HuH-7.5 (cell line): Measurements from ENCODE around the gene ZC3H7A.
"Not testable (repeated sequence)": the region's sequence is repeated elsewhere in the genome, so short reads cannot be mapped to it uniquely, and the experiment has no call there.

ENCODE experiments used
- DNase-seq: peaks from one replicate; pipeline ENCODE4 v3.0.0; 2011; ENCODE audit warnings: low spot score

Gene ZC3H7A

GRCh38 chr16:11797166-11797956 is at the start of gene ZC3H7A:
ZC3H7A (minus strand) TSS chr16:11797258; CDS start chr16:11782354, 14,904 bp downstream.
- DNase-seq = peak; percentile 90

- DNase-seq = no peak
Measured at GRCh38 chr16:11844499-11844898, 47.4 kb upstream of the ZC3H7A start.

GRCh38 chr16:11843861-11844260 is 46.8 kb upstream of the ZC3H7A start:
- DNase-seq = no peak

- DNase-seq = no peak
Measured at GRCh38 chr16:11843206-11843605, 46.1 kb upstream of the ZC3H7A start.

- DNase-seq = no peak
Measured at GRCh38 chr16:11841026-11841425, 44.0 kb upstream of the ZC3H7A start.

- DNase-seq = no peak
Measured at GRCh38 chr16:11836650-11837244, 39.7 kb upstream of the ZC3H7A start.

- no peak for DNase-seq
Measured at GRCh38 chr16:11835891-11836649, 39.0 kb upstream of the ZC3H7A start.

- no peak for DNase-seq
Measured at GRCh38 chr16:11835309-11835708, 38.3 kb upstream of the ZC3H7A start.

- DNase-seq = no peak
Measured at GRCh38 chr16:11833951-11834695, 37.1 kb upstream of the ZC3H7A start.

GRCh38 chr16:11828696-11829095 is 31.6 kb upstream of the ZC3H7A start:
- no peak for DNase-seq

- DNase-seq = not testable (repeated sequence)
Measured at GRCh38 chr16:11825520-11826165, 28.6 kb upstream of the ZC3H7A start.

GRCh38 chr16:11824362-11824761 is 27.3 kb upstream of the ZC3H7A start:
- peak; percentile 20 for DNase-seq

GRCh38 chr16:11823645-11824044 is 26.6 kb upstream of the ZC3H7A start:
- not testable (repeated sequence) for DNase-seq

- DNase-seq = no peak
Measured at GRCh38 chr16:11819798-11820197, 22.7 kb upstream of the ZC3H7A start.

- not testable (repeated sequence) for DNase-seq
Measured at GRCh38 chr16:11818970-11819369, 21.9 kb upstream of the ZC3H7A start.

GRCh38 chr16:11816123-11816522 is 19.1 kb upstream of the ZC3H7A start:
- no peak for DNase-seq

GRCh38 chr16:11814800-11815199 is 17.7 kb upstream of the ZC3H7A start:
- not testable (repeated sequence) for DNase-seq

GRCh38 chr16:11806721-11807120 is 9.7 kb upstream of the ZC3H7A start:
- DNase-seq = no peak

GRCh38 chr16:11805556-11805955 is 8.5 kb upstream of the ZC3H7A start:
- no peak for DNase-seq

GRCh38 chr16:11801481-11802021 is 4.5 kb upstream of the ZC3H7A start:
- DNase-seq = no peak

GRCh38 chr16:11800382-11800718 is 3.3 kb upstream of the ZC3H7A start:
- no peak for DNase-seq
